ENCODE measurements around the gene GPC6.

DNA sequence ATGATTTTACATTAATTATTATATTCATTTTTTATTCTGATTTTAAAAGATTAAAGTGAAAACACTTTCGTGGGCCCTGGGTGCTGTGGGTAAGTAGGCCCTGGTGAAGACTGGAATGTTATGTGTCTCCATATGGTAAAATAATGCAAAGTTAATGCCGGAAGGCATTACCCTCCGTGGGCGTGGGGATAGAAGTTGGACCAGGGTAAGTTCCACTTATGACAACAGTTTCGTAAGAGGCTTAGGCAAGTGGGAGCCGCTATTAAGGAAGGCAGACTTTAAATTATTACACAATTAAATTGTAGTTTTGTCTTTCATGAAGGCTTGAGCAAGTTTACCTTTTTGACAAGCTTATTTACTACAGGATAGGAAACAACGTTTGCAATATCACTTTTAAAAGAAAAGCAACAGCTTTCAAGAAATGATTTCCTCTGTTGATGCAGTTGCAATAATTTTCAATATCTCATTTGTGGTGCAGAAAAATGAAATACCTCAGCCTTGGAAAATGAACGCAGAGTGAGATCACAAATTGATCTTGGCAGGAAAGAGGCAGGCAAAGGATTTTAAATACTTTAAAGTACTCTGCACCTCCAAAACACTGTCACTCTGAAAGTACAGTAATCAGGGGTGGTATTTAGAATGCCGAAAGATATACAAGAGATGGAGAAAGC, 942.3 kb downstream of the GPC6 start:
- TF ChIP-seq, protein P1, sequence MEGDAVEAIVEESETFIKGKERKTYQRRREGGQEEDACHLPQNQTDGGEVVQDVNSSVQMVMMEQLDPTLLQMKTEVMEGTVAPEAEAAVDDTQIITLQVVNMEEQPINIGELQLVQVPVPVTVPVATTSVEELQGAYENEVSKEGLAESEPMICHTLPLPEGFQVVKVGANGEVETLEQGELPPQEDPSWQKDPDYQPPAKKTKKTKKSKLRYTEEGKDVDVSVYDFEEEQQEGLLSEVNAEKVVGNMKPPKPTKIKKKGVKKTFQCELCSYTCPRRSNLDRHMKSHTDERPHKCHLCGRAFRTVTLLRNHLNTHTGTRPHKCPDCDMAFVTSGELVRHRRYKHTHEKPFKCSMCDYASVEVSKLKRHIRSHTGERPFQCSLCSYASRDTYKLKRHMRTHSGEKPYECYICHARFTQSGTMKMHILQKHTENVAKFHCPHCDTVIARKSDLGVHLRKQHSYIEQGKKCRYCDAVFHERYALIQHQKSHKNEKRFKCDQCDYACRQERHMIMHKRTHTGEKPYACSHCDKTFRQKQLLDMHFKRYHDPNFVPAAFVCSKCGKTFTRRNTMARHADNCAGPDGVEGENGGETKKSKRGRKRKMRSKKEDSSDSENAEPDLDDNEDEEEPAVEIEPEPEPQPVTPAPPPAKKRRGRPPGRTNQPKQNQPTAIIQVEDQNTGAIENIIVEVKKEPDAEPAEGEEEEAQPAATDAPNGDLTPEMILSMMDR (IDR thresholded peaks at IDR 0.05; ENCODE audit: insufficient read depth, low read length), result no peak
- TF ChIP-seq, protein P2, sequence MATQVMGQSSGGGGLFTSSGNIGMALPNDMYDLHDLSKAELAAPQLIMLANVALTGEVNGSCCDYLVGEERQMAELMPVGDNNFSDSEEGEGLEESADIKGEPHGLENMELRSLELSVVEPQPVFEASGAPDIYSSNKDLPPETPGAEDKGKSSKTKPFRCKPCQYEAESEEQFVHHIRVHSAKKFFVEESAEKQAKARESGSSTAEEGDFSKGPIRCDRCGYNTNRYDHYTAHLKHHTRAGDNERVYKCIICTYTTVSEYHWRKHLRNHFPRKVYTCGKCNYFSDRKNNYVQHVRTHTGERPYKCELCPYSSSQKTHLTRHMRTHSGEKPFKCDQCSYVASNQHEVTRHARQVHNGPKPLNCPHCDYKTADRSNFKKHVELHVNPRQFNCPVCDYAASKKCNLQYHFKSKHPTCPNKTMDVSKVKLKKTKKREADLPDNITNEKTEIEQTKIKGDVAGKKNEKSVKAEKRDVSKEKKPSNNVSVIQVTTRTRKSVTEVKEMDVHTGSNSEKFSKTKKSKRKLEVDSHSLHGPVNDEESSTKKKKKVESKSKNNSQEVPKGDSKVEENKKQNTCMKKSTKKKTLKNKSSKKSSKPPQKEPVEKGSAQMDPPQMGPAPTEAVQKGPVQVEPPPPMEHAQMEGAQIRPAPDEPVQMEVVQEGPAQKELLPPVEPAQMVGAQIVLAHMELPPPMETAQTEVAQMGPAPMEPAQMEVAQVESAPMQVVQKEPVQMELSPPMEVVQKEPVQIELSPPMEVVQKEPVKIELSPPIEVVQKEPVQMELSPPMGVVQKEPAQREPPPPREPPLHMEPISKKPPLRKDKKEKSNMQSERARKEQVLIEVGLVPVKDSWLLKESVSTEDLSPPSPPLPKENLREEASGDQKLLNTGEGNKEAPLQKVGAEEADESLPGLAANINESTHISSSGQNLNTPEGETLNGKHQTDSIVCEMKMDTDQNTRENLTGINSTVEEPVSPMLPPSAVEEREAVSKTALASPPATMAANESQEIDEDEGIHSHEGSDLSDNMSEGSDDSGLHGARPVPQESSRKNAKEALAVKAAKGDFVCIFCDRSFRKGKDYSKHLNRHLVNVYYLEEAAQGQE (IDR thresholded peaks at IDR 0.05; ENCODE audit: insufficient replicate concordance, low read depth), result no peak
- no peak for TF ChIP-seq GABPA (IDR thresholded peaks at IDR 0.05; ENCODE audit: low read depth)
- TF ChIP-seq POLR2AphosphoS5 (IDR thresholded peaks at IDR 0.05; ENCODE audit: low read depth), result no peak

All from HL-60 (cell line).